ENCODE results near the gene RPL23. TPM values are rescaled to one million over a fixed set of nuclear protein-coding genes. Genes with fewer than 3 reads are reported as not detected.

The RPL23 gene
- total RNA-seq, 4 donors from 2014 or later: 755 to 2,040 (median 1,511) TPM

GRCh38 chr17:38869526-38870258 lies 16.2 kb upstream of the RPL23 start, which contains the start of gene LASP1:
Gene LASP1, plus strand, starts transcription at chr17:38870058. Its CDS starts 132 bp downstream, at chr17:38870190.
- H3K4me1 ChIP-seq: peaks cover 0 to 56% (median 36%) of the 10 kb centered on the region in 3 donors
- no peaks in the 10 kb centered on the region for H3K27me3 ChIP-seq
- WGBS, 2 donors (ENCODE audit: low coverage in 1 of 2): 0 to 6% methylated on average over 4 to 6 of the region's 73 CpGs
- H3K4me3 ChIP-seq: peak within 1 kb of the TSS; percentile 84 to 97
- H3K9me3 ChIP-seq: no peaks in the 10 kb centered on the region
- ATAC-seq: peak; percentile 82
- no peaks in the 10 kb centered on the region for H3K36me3 ChIP-seq
- TF ChIP-seq EP300 (IDR thresholded peaks at IDR 0.05) (no peak), POLR2AphosphoS5 (IDR thresholded peaks at IDR 0.05) (peak; percentile 98), POLR2A (IDR thresholded peaks at IDR 0.05) (peak; percentile 96 to 97), CTCF (IDR thresholded peaks at IDR 0.05) (peak in 1 of 4 experiments; percentile 14)
- peak within 1 kb of the TSS; percentile 89 to 96 (median 94) for H3K27ac ChIP-seq

- ATAC-seq: peak; percentile 81
- no peaks in the 10 kb centered on the region for H3K27me3 ChIP-seq
- TF ChIP-seq POLR2A (IDR thresholded peaks at IDR 0.05) (no peak), POLR2AphosphoS5 (IDR thresholded peaks at IDR 0.05) (no peak), CTCF (IDR thresholded peaks at IDR 0.05) (peak in 2 of 4 experiments; percentile 26 to 34)
- H3K4me3 ChIP-seq: peak overlapping the region; percentile 84 to 97
- peak overlapping the region; percentile 89 to 96 (median 94) for H3K27ac ChIP-seq
- no peaks in the 10 kb centered on the region for H3K9me3 ChIP-seq
- peaks cover 0 to 49% (median 29%) of the 10 kb centered on the region in 3 donors for H3K4me1 ChIP-seq
- H3K36me3 ChIP-seq: no peaks in the 10 kb centered on the region
- WGBS, 2 donors (ENCODE audit: low coverage in 1 of 2): 0% methylated on average over 18 to 23 of the region's 26 CpGs
These were observed 15.4 kb upstream of the RPL23 start for GRCh38 chr17:38868817-38869525.

- Histone ChIP-seq H3K36me3 (no peaks in the 10 kb centered on the region), H3K4me1 (peaks cover 0 to 41% (median 21%) of the 10 kb centered on the region in 3 donors), H3K27me3 (no peaks in the 10 kb centered on the region), H3K9me3 (no peaks in the 10 kb centered on the region), H3K27ac (peak overlapping the region; percentile 89 to 96 (median 94)), H3K4me3 (peak overlapping the region; percentile 84 to 97)
- 19 to 22% methylated on average over 16 to 25 of the region's 25 CpGs for WGBS, 2 donors (ENCODE audit: low coverage in 1 of 2)
- peak; percentile 7 for ATAC-seq
- no peak for TF ChIP-seq CTCF (IDR thresholded peaks at IDR 0.05)
- TF ChIP-seq POLR2AphosphoS5 (IDR thresholded peaks at IDR 0.05): no peak
These were observed 14.7 kb upstream of the RPL23 start for GRCh38 chr17:38867968-38868816.

GRCh38 chr17:38867179-38867967 lies 13.9 kb upstream of the RPL23 start:
- peak overlapping the region; percentile 89 to 96 (median 94) for H3K27ac ChIP-seq
- H3K4me1 ChIP-seq: peaks cover 0 to 33% (median 13%) of the 10 kb centered on the region in 3 donors
- no peaks in the 10 kb centered on the region for H3K27me3 ChIP-seq
- no peaks in the 10 kb centered on the region for H3K36me3 ChIP-seq
- peak overlapping the region in 1 of 2 donors; percentile 97 for H3K4me3 ChIP-seq
- H3K9me3 ChIP-seq: no peaks in the 10 kb centered on the region
- 27 to 37% methylated on average over 14 to 20 of the region's 31 CpGs for WGBS, 2 donors (ENCODE audit: low coverage in 1 of 2)
- ATAC-seq: no peak
- TF ChIP-seq CTCF (IDR thresholded peaks at IDR 0.05): peak in 3 of 4 experiments; percentile 27 to 54 (median 44)
- TF ChIP-seq EP300 (IDR thresholded peaks at IDR 0.05): no peak
- TF ChIP-seq POLR2AphosphoS5 (IDR thresholded peaks at IDR 0.05): no peak
- no peak for TF ChIP-seq POLR2A (IDR thresholded peaks at IDR 0.05)

Measured in gastroesophageal sphincter (tissue), 4 donors.